A549 (cell line): ENCODE results near the gene ZDBF2. TPM values are rescaled to one million over a fixed set of nuclear protein-coding genes. Genes with fewer than 3 reads are reported as not detected.

Source experiments
- ATAC-seq, 2 experiments: fragments of 200-7000 bp in 1 of 2; fragments of >200 bp in 1 of 2; cut with Nextera tagmentation in 1 of 2; cut with Tn5 transposase in 1 of 2; 3 replicates each; pipeline versions ENCODE4 v1.8.0 to v1.9.1; 2018 to 2020; ENCODE audit warnings: mild to moderate bottlenecking in 1 of 2, moderate library complexity in 1 of 2
- CTCF ChIA-PET: fragments of 300-600 bp; sonication (Branson Sonifier 250); formaldehyde crosslinking; extraction: SDS; loops from one replicate; lab custom pipeline; 2021; ENCODE audit warnings: antibody characterized with exemption, inconsistent platforms; lab: Yijun Ruan, JAX
- POLR2A ChIA-PET: fragments of 350-600 bp; formaldehyde crosslinking; extraction: SDS; loops from one replicate; lab custom pipeline; 2021; ENCODE audit warnings: antibody characterized with exemption, inconsistent platforms; lab: Yijun Ruan, JAX
- DNase-seq, 2 experiments: peaks; one replicate each; pipeline versions ENCODE4 v3.0.0 to v3.0.0-alpha.2; 2011 to 2016; ENCODE audit warnings: low read depth in 1 of 2, low spot score in 1 of 2
- FAIRE-seq: peaks from 2 replicates; lab custom pipeline; 2011; peaks lifted over from hg19 to GRCh38; lab: Jason Lieb, UNC
- H3K27ac ChIP-seq, 2 experiments: fragments of >200 bp; sonication (Bioruptor Twin); formaldehyde crosslinking; 3 replicates each; pipeline ENCODE4 v1.5.1; 2016 to 2017
- H3K4me1 ChIP-seq: fragments of >200 bp; sonication (Bioruptor Twin); formaldehyde crosslinking; 3 replicates; pipeline ENCODE4 v1.6.1; 2016
- H3K4me2 ChIP-seq: fragments of >200 bp; sonication (Bioruptor Twin); formaldehyde crosslinking; 3 replicates; pipeline ENCODE4 v1.6.1; 2016
- H3K4me3 ChIP-seq: fragments of >200 bp; sonication (Bioruptor Twin); formaldehyde crosslinking; 3 replicates; pipeline ENCODE4 v1.5.1; 2016
- H3K9me3 ChIP-seq: fragments of >200 bp; sonication (Bioruptor Twin); formaldehyde crosslinking; 3 replicates; pipeline ENCODE4 v1.6.1; 2016
- BCL3 ChIP-seq: fragments of >200 bp; sonication (Bioruptor Twin); formaldehyde crosslinking; IDR thresholded peaks from 3 replicates; pipeline ENCODE4 v1.6.1; 2016
- BHLHE40 ChIP-seq: IDR thresholded peaks from 2 replicates; pipeline ENCODE4 v1.6.1; 2012; ENCODE audit warnings: low read depth, low read length, inconsistent platforms
- CBX2 ChIP-seq: fragments of 200-600 bp; sonication (generic); IDR thresholded peaks from 2 replicates; pipeline ENCODE4 v1.6.1; 2016; ENCODE audit warnings: low read depth, mild to moderate bottlenecking, borderline replicate concordance
- EHMT2 ChIP-seq: fragments of 200-600 bp; sonication (generic); IDR thresholded peaks from 2 replicates; pipeline ENCODE4 v1.6.1; 2016; ENCODE audit warnings: antibody characterized with exemption, low read depth, mild to moderate bottlenecking, moderate library complexity
- ESRRA ChIP-seq: fragments of 150-350 bp; IDR thresholded peaks from 2 replicates; pipeline ENCODE4 v1.6.1; 2014; ENCODE audit warnings: mild to moderate bottlenecking, low read length, borderline replicate concordance
- GATA3 ChIP-seq: IDR thresholded peaks from 2 replicates; pipeline ENCODE4 v1.6.1; 2012; ENCODE audit warnings: borderline replicate concordance
- HOXA7 ChIP-seq: fragments of 250-450 bp; sonication (Bioruptor Pico); IDR thresholded peaks from 2 replicates; pipeline ENCODE4 v1.5.0; 2020; ENCODE audit warnings: mild to moderate bottlenecking, moderate library complexity
- HOXB5 ChIP-seq: fragments of 250-450 bp; sonication (Bioruptor Pico); IDR thresholded peaks from 2 replicates; pipeline ENCODE4 v1.5.0; 2020; ENCODE audit warnings: mild to moderate bottlenecking, moderate library complexity
- MAZ ChIP-seq: fragments of 150-350 bp; IDR thresholded peaks from 2 replicates; pipeline ENCODE4 v1.6.1; 2014; ENCODE audit warnings: antibody characterized with exemption, low read depth, low read length, borderline replicate concordance
- NFE2L2 ChIP-seq: fragments of 150-350 bp; conservative IDR thresholded peaks from 2 replicates; pipeline ENCODE4 v1.6.1; 2014; ENCODE audit warnings: low read length
- PBX3 ChIP-seq: IDR thresholded peaks from 2 replicates; pipeline ENCODE4 v1.6.1; 2012
- POLR2A ChIP-seq: IDR thresholded peaks from 2 replicates; pipeline ENCODE4 v1.6.1; 2012; ENCODE audit warnings: mild to moderate bottlenecking, low read length
- POLR2AphosphoS2 ChIP-seq: conservative IDR thresholded peaks from 2 replicates; pipeline ENCODE4 v1.6.1; 2012; ENCODE audit warnings: low read length, improper control_type of control experiment, inconsistent platforms
- REST ChIP-seq: fragments of 200-600 bp; sonication (generic); IDR thresholded peaks from 2 replicates; pipeline ENCODE4 v1.6.1; 2016; ENCODE audit warnings: antibody characterized with exemption, mild to moderate bottlenecking, moderate library complexity
- RNF2 ChIP-seq: fragments of 200-600 bp; sonication (generic); IDR thresholded peaks from 2 replicates; pipeline ENCODE4 v1.6.1; 2016; ENCODE audit warnings: low read depth, mild to moderate bottlenecking, antibody characterized with exemption, moderate library complexity, borderline replicate concordance
- ZC3H11A ChIP-seq: fragments of 450-650 bp; IDR thresholded peaks from 2 replicates; pipeline ENCODE4 v1.6.1; 2014; ENCODE audit warnings: antibody characterized with exemption, mild to moderate bottlenecking
- WGBS: methylation state at CpG from one replicate; pipeline ENCODE4 v1.1.6; 2017; ENCODE audit errors: missing lambda C conversion rate; 5-methylcytosine and 5-hydroxymethylcytosine counted together
- polyA plus RNA-seq, 4 experiments: library from polyadenylated mRNA; depleted of rRNA in 3 of 4; stranded (reverse); fragments of >200 nt; fragmentation: RNase III in 1 of 4; extraction: RNeasy Plus Mini Kit Qiagen cat#74134 plus additional on column Dnase treatment in 1 of 4; gene quantifications; 2 replicates in 3 of 4; 3 replicates in 1 of 4; pipeline ENCODE4 v1.2.3, GENCODE V29; 2011 to 2017
- TF ChIP-seq, protein P1 (sequence below): fragments of 250-450 bp; sonication (Bioruptor Pico); IDR thresholded peaks from 2 replicates; pipeline ENCODE4 v1.5.0; 2021; ENCODE audit warnings: mild to moderate bottlenecking, moderate library complexity, borderline replicate concordance

Gene ZDBF2
- polyA plus RNA-seq, 2 of the 4 experiments (the other 2 are of a cell fraction): 1.5 to 8.4 TPM

GRCh38 chr2:206311026-206311425 is 36.6 kb downstream of the ZDBF2 start:
- no peak for TF ChIP-seq REST
- TF ChIP-seq GATA3: no peak
- TF ChIP-seq, protein P1, sequence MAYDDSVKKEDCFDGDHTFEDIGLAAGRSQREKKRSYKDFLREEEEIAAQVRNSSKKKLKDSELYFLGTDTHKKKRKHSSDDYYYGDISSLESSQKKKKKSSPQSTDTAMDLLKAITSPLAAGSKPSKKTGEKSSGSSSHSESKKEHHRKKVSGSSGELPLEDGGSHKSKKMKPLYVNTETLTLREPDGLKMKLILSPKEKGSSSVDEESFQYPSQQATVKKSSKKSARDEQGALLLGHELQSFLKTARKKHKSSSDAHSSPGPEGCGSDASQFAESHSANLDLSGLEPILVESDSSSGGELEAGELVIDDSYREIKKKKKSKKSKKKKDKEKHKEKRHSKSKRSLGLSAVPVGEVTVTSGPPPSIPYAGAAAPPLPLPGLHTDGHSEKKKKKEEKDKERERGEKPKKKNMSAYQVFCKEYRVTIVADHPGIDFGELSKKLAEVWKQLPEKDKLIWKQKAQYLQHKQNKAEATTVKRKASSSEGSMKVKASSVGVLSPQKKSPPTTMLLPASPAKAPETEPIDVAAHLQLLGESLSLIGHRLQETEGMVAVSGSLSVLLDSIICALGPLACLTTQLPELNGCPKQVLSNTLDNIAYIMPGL (CRISPR knock-in tag): no peak
- no peak for TF ChIP-seq RNF2
- no peak for TF ChIP-seq ZC3H11A
- TF ChIP-seq BCL3: no peak
- no peak for TF ChIP-seq PBX3
- TF ChIP-seq POLR2A: no peak
- TF ChIP-seq ESRRA: no peak
- no peak for TF ChIP-seq BHLHE40
- TF ChIP-seq MAZ: no peak
- TF ChIP-seq CBX2: no peak
- H3K4me1 ChIP-seq: no peaks in the 10 kb centered on the region; the same call in 2 of the 3 replicates
- ATAC-seq (no peak), FAIRE-seq (no peak), DNase-seq (no peak)
- POLR2A ChIA-PET: interaction anchor here (0.6 kb wide), 1 partner anchor 37 kb away, joined by 3 read pairs; the partner anchor contains the start of gene ZDBF2
- H3K4me3 ChIP-seq: no peak overlapping the region
- H3K9me3 ChIP-seq: no peaks in the 10 kb centered on the region
- WGBS: 60% methylated on average over 9 of the region's 9 CpGs
- H3K4me2 ChIP-seq: peak overlapping the region; percentile 28; the same call in 2 of the 3 replicates
- no peak overlapping the region for H3K27ac ChIP-seq
- CTCF ChIA-PET: no interaction called here

DNA sequence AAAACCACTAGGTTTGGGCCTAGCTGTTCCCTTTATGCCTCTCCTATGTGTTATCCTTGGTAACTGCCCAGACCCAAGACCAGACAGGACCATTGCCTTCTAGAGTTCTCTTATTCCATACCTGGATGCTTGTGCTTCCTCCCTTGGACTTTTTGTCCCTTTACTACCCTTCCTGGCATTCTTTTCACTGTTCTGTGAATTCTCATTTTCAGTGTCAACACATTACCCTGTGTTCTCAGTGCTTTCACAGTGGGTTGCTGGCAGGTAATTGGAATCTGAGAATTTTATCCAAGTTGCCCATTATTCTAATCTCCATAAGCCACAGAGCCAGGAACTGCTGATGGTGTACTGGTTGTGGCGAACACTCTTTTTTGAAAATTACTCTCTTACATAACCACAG is 41.7 kb downstream of the ZDBF2 start:
- ATAC-seq: no peak
- ChIA-PET POLR2A (no interaction called here), CTCF (no interaction called here)
- 90% methylated on average over 1 of the region's 1 CpG for WGBS
- no peaks in the 10 kb centered on the region; the same call in 2 of the 3 replicates for H3K4me1 ChIP-seq
- no peak for TF ChIP-seq NFE2L2
- no peak for TF ChIP-seq HOXA7 (CRISPR knock-in tag)
- TF ChIP-seq BCL3: no peak
- no peak for TF ChIP-seq MAZ
- TF ChIP-seq POLR2AphosphoS2: no peak
- no peak for TF ChIP-seq BHLHE40
- TF ChIP-seq EHMT2: no peak
- TF ChIP-seq HOXB5 (CRISPR knock-in tag): no peak
- no peak overlapping the region for H3K27ac ChIP-seq
- no peak for FAIRE-seq
- H3K4me2 ChIP-seq: no peak overlapping the region
- H3K9me3 ChIP-seq: peaks cover 11% of the 10 kb centered on the region; the same call in 2 of the 3 replicates
- H3K4me3 ChIP-seq: no peak overlapping the region
- no peak for DNase-seq
